ENCODE measurements around the gene PKNOX2. TPM values are rescaled to one million over a fixed set of nuclear protein-coding genes. Genes with fewer than 3 reads are reported as not detected.

PKNOX2 gene
- total and polyA plus RNA-seq, 10 of the 15 experiments (the other 5 are each of a cell fraction or from before 2014, with no cell fraction given), result not detected

DNA sequence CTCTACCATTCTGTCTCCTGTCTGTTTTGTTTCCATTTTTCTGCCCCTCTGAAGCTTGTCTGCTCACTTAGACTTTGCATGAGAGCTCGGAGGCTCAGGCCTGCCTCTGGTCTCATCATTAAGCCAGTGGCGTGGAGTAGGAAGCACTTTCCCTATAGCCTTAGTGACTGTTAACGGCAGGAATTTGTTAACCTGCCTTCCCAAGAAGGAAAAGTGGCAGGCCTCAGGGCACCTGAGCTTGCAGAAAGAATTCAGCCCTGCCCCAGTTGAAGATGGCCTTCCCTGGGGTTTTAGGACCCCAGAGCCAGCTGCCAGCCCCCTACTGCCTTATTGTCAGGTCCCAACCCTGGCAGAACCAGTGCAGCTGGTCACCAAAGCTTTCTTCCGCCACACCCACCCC is 93.2 kb downstream of the PKNOX2 start (continued):
- TF ChIP-seq, protein P1, sequence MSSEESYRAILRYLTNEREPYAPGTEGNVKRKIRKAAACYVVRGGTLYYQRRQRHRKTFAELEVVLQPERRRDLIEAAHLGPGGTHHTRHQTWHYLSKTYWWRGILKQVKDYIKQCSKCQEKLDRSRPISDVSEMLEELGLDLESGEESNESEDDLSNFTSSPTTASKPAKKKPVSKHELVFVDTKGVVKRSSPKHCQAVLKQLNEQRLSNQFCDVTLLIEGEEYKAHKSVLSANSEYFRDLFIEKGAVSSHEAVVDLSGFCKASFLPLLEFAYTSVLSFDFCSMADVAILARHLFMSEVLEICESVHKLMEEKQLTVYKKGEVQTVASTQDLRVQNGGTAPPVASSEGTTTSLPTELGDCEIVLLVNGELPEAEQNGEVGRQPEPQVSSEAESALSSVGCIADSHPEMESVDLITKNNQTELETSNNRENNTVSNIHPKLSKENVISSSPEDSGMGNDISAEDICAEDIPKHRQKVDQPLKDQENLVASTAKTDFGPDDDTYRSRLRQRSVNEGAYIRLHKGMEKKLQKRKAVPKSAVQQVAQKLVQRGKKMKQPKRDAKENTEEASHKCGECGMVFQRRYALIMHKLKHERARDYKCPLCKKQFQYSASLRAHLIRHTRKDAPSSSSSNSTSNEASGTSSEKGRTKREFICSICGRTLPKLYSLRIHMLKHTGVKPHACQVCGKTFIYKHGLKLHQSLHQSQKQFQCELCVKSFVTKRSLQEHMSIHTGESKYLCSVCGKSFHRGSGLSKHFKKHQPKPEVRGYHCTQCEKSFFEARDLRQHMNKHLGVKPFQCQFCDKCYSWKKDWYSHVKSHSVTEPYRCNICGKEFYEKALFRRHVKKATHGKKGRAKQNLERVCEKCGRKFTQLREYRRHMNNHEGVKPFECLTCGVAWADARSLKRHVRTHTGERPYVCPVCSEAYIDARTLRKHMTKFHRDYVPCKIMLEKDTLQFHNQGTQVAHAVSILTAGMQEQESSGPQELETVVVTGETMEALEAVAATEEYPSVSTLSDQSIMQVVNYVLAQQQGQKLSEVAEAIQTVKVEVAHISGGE (CRISPR knock-in tag; IDR thresholded peaks at IDR 0.05), result no peak
- TF ChIP-seq FOXK2 (IDR thresholded peaks at IDR 0.05) (no peak), MTA3 (IDR thresholded peaks at IDR 0.05; ENCODE audit: borderline replicate concordance, low read length) (no peak)

DNA sequence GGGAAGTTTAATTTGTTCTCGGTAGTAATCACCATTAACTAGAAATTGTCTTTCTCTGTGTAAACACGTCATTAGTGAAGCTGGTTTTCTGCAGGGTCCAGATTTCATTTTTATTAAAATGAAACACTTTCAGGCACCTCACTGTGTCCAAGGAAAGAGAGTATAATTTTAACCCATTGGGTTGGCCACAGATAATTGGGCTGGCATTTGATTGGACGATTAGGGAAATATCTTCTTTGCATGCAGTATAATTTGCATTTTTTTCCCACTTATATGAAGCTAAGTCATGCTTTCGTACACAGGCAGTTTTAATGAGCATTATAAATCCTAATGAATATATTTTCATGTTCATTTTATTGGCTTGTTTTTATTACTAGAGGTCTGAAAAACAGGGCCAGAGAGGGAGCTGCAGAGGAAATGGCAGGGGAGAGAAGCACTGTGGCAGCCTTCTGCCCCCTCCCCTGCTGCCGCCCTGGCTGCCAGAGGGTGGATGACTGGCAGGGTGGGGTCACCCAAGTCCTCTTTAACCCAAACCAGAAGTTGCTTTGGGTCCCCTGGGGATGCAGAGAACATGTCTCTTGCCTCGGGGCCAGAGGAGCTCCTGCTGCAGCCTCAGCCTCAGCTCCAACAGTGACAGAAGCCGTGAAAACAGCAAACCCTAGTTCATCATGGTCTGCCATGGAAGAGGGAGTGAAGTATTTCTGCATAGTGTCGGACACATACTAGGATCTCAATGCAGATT is 93.9 kb downstream of the PKNOX2 start:
- Histone ChIP-seq H3K9me3 (replicated peaks; ENCODE audit: control insufficient read depth, insufficient read depth, low read length) (no peaks in the 10 kb centered on the region), H3K36me3 (ENCODE audit: control insufficient read depth in 2 of 2, insufficient read depth in 2 of 2, low read length in 1 of 2) (no peaks in the 10 kb centered on the region), H3K9ac (ENCODE audit: control insufficient read depth, insufficient read depth, low read length) (no peak overlapping the region), H3K27ac (ENCODE audit: control insufficient read depth, insufficient read depth) (no peak overlapping the region), H2AFZ (ENCODE audit: control insufficient read depth, low read depth, low read length) (no peak overlapping the region), H3K4me2 (ENCODE audit: control insufficient read depth, insufficient read depth) (no peak overlapping the region), H3K79me2 (ENCODE audit: control insufficient read depth, insufficient read depth, low read length) (no peaks in the 10 kb centered on the region), H3K4me3 (no peak overlapping the region), H3K4me1 (ENCODE audit: control insufficient read depth, insufficient read depth, low read length) (no peaks in the 10 kb centered on the region), H3K27me3 (replicated peaks in 1 of 2; ENCODE audit: control insufficient read depth in 2 of 2, insufficient read depth in 2 of 2, low read length in 1 of 2) (peaks cover 0 to 9% of the 10 kb centered on the region in 2 experiments; a peak in 2 of 4 replicates), H4K20me1 (ENCODE audit: control insufficient read depth, insufficient read depth) (no peaks in the 10 kb centered on the region)
- 26% methylated on average over 8 of the region's 8 CpGs for WGBS (ENCODE audit: insufficient coverage, insufficient replicate concordance, low lambda C conversion rate, missing lambda C conversion rate)
- TF ChIP-seq FOS (IDR thresholded peaks at IDR 0.05; ENCODE audit: borderline replicate concordance, extremely low read depth, insufficient read length) (no peak), PAX8 (IDR thresholded peaks at IDR 0.05) (no peak), IKZF2 (IDR thresholded peaks at IDR 0.05) (no peak), ZNF217 (IDR thresholded peaks at IDR 0.05) (no peak), ESRRA (IDR thresholded peaks at IDR 0.05; ENCODE audit: low read length) (no peak), NR2F1 (conservative IDR thresholded peaks at IDR 0.05) (no peak)
- TF ChIP-seq, protein P2, sequence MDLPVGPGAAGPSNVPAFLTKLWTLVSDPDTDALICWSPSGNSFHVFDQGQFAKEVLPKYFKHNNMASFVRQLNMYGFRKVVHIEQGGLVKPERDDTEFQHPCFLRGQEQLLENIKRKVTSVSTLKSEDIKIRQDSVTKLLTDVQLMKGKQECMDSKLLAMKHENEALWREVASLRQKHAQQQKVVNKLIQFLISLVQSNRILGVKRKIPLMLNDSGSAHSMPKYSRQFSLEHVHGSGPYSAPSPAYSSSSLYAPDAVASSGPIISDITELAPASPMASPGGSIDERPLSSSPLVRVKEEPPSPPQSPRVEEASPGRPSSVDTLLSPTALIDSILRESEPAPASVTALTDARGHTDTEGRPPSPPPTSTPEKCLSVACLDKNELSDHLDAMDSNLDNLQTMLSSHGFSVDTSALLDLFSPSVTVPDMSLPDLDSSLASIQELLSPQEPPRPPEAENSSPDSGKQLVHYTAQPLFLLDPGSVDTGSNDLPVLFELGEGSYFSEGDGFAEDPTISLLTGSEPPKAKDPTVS (IDR thresholded peaks at IDR 0.05; ENCODE audit: low read depth, low read length), result no peak
- ChIA-PET SMC1A (ENCODE audit: uncharacterized antibody, unreplicated experiment) (no interaction called here), POLR2A (no interaction called here), RAD21 (ENCODE audit: unreplicated experiment) (no interaction called here), CTCF (interaction anchor here (1.2 to 1.3 kb wide), 2 partner anchors 86 to 99 kb away, joined by 4 to 5 read pairs; no protein-coding TSS in a partner anchor)
- no peak for FAIRE-seq
- BruUV-seq (replicated peaks), result no TSS peak
- in situ Hi-C loops (cut with MboI), result no loop called here
- no peak for ATAC-seq
- DNase-seq (ENCODE audit: low read depth, low spot score), result no peak
- intact Hi-C loops (cut with micrococcal nuclease; ENCODE audit: unreplicated experiment), result no loop called here

All from GM12878 (cell line).